Putamen (tissue), 1 donor: ENCODE results near the gene TULP3.
"Not testable (repeated sequence)": the region's sequence is repeated elsewhere in the genome, so short reads cannot be mapped to it uniquely, and the experiment has no call there.

ENCODE experiments used
- DNase-seq: peaks from one replicate; pipeline ENCODE4 v3.0.0-alpha.2; 2016; ENCODE audit warnings: low spot score

Gene TULP3

GRCh38 chr12:2890388-2891239 lies at the start of gene TULP3:
TULP3 (plus strand) TSS chr12:2890891; CDS start chr12:2890948, 57 bp downstream.
- DNase-seq, result peak; percentile 98

DNA sequence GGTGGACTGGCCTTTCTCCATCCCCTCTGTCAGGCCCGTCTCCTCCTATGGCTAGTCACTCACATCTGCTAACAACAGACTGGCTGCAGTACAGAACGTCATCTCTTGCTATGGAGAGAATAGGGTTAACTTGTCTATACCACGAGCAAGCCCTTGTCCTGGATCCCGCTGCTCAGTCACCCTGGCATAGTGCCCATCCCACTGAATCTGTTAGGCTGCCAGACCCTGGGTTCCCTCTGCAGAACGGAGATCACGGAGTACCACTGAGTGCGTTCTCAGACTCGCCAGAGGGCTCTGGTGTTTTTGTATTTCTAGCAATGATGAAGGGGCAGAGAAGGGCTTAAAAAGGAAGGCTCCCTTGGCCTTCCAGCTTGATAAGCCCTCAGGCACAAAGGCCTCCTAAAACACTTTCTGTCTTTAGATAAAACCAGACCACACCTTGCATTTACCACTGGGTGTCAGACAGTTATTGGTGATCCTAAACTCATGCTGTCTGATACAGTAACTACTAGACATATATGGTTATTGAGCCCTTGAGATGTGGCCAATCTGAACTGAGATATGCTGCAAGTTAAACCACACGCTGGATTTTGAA lies 49.5 kb upstream of the TULP3 start:
- no peak for DNase-seq

DNA sequence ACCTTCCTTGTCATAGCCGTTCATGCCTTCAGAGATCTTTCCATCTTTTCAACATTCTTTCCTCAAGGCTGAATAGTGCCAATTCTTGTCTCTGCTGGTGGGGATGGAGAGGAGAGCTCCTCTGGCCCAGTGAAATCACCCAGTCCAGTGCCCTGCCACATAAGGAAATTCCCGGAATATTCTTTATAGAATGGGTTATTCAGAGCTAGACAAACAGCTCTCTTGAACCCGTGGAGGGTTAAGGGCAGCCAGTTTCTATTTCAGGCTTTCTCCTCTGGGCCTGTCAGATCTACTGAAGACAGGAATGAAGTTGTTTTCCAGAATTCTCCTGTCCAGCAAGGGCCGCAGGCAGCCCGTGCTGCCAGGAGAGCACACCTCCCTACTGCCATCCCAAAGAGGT lies 47.7 kb upstream of the TULP3 start:
- no peak for DNase-seq

- no peak for DNase-seq
Measured at GRCh38 chr12:2844786-2845185, 45.9 kb upstream of the TULP3 start.

DNA sequence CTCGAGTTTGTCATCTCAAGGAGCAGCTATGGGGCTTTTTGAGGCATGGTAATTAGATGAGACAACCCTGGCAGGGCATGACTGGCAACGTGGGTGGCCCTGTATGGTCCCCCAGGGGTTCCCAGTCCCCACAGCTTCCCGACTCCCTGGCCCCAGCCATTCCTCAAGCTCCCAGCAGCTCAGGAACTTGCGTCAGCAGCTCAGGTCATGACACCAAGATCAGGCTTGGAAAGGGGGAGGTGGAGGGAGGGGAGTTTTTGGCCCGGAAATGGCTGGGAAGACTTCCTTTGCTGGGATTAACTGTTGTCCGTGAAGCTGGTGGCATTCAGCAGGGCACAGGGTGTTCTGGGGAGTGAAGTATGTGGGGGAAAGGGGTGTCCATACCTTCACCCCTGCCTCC lies 45.4 kb upstream of the TULP3 start:
- DNase-seq, result no peak

GRCh38 chr12:2851931-2852330 lies 38.8 kb upstream of the TULP3 start:
- no peak for DNase-seq

DNA sequence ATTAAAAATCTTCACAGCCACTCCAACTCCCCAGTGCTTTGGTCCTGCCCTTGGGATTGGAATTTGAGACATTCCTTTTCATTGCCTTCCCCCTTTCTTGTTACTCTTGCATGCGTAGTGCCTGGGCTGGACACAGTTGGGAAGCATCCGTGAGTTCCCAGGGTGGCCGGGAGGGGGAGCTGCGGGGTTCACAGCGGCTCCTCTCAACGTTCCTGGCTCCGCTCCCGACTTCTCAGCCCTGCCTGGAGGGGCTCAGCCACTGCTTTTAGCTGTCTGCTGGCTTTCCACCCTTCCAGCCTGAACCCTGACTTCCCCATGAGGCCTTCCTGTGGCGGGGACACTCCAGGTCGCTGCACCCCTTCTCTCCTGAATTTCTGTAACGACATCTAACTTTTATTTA lies 37.1 kb upstream of the TULP3 start:
- peak; percentile 68 for DNase-seq

DNA sequence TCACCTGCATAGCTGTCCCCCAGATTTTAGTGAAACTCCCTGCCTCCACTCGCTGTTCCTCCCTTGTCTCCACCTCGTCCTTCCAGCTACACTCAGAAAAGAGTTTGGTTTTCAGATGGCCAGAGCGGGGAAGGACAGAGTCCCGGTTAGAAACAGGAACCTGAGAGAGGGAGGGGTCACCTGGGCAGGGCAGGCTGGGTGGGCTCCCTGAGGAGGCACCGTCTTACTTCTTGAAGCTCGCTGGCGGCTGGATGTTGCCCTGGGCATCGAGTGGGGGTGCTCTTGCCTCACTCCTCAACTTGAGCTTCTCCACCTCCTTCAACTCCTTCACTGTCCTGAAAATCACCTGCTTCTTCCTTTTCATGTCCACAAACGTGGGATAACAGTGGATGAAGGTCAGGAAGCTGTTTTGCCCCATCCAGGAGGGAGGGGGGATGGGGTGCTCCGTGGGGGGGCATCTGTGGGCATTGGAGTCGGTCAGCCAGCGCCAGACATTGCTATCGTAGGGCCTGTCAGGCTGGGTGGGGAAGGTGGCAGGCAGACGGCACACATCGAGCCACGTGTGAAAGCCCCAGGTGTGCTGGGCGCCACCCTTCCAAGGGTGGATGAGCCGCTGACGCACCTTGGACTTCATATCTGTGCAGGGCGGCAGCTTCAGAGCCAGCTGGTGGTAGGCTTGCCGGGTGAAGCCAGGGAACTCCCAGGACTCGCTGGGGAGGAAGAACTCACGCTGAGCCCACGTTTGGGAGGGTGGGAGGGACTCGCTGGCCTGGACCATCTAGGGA lies 35.8 kb upstream of the TULP3 start:
- DNase-seq, result no peak

DNA sequence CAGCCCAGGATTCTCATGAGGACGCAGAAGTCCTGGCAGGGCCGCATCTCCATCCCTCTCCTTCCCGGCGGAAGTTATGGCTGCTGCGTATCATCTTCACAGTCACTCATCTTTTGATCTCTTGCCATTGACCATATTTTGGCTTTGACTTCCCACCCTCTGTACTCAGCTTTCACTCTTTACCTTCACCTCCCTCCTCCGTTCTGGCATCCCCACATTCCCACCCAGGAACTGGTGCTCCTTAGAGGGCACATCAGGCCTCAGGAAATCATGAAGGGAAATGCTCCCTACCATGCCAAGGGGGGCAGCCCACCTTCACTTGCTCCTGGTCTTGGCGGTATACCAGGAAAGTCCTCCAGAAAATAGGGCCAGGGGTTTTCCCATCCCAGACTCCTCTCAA lies 35.1 kb upstream of the TULP3 start:
- DNase-seq, result no peak

- no peak for DNase-seq
Measured at GRCh38 chr12:2856051-2856450, 34.6 kb upstream of the TULP3 start.

GRCh38 chr12:2857021-2857431 lies 33.7 kb upstream of the TULP3 start, which contains the start of gene TEX52:
TEX52 (minus strand) TSS chr12:2857039; CDS start chr12:2857026, 13 bp downstream.
- no peak for DNase-seq

GRCh38 chr12:2857576-2857975 lies 33.1 kb upstream of the TULP3 start:
- DNase-seq, result no peak

DNA sequence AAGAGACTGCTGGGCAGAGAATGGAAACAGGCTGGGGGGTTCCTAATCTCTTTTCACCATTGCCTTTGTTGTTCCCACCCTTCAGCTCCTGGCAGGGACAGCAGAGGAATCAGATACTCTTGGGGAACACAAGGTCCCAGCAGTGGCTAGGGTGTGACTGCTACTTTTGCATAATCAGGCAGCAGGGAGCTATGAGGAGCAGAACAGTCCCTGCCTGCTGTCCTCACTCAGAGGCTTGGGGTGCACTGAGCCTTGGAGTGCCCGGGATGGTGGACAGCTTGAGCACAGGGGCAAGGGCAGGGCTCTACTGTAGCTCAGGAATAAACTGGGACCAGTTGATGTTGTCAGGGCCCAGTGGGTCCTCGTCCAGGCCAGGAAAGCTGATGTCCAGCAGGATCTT lies 32.4 kb upstream of the TULP3 start:
- no peak for DNase-seq

DNA sequence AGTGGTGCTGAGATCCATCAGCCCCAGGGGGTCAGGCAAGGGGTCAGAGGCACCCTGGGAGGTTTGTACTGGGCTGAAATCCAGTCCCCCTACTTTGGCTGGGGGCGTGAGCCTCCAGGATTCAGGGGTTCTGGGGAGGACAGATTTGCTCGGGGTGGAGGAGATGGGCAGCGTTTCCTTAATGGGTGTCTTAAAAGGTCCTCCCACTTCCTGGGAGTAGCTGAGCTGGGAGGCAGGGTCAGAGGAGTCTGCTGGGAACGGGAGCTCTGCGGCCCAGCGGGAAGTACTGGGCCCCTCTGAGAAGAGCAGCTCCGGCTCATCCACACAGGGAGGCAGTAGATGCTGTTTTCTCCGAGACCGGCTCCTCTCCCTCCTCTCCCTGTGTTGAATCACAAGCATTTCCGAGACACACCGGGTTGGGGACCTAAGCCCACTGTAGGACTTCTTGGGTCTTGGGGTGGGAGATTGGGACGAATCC lies 31.7 kb upstream of the TULP3 start:
- no peak for DNase-seq

GRCh38 chr12:2860170-2860569 lies 30.5 kb upstream of the TULP3 start:
- no peak for DNase-seq

GRCh38 chr12:2862876-2863275 lies 27.8 kb upstream of the TULP3 start:
- no peak for DNase-seq

- DNase-seq, result not testable (repeated sequence)
Measured at GRCh38 chr12:2863402-2863801, 27.3 kb upstream of the TULP3 start.

DNA sequence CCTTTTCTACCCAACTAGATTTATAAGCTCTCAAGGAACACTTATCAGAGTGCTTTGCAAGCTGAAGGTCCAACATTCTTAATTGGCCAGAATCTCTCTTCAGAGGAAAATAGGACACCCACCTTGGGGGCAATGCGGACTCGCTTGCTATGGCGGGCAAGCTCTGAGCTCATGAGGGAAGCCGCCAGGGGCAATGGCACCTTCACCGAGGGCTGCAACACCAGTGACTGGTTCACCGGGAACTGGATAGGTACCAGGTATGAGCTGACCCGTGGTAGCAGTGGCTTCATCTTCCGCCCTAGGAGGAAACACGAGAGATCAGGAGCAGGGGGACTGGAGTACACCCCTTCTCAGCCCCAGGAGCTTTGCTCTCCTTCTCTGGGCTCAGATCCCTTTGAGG lies 26.5 kb upstream of the TULP3 start:
- no peak for DNase-seq

DNA sequence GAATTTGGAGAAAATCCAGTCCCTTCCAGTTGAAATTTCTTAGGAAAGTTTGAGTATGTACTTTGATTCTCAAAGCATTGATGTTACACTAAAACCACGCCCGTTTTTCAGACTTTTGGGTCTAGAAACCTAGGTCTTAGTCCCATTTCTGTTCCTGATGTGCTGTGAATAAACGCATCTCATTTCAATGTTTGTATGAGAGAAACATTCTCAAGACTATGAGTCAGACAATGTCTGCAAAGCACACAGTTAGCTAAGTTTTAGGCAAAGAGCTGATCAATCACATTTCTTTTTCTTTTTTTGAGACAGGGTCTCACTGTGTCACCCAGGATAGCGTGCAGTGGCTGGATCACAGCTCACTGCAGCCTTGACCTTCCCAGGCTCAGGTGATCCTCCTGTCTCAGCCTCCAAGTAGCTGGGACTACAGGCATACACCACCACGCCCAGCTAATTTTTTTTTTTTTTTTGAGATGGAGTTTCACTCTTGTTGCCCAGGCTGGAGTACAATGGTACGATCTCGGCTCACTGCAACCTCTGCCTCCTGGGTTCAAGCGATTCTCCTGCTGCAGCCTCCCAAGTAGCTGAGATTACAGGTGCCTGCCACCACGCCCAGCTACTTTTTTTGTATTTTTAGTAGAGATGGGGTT lies 21.6 kb upstream of the TULP3 start:
- not testable (repeated sequence) for DNase-seq

DNA sequence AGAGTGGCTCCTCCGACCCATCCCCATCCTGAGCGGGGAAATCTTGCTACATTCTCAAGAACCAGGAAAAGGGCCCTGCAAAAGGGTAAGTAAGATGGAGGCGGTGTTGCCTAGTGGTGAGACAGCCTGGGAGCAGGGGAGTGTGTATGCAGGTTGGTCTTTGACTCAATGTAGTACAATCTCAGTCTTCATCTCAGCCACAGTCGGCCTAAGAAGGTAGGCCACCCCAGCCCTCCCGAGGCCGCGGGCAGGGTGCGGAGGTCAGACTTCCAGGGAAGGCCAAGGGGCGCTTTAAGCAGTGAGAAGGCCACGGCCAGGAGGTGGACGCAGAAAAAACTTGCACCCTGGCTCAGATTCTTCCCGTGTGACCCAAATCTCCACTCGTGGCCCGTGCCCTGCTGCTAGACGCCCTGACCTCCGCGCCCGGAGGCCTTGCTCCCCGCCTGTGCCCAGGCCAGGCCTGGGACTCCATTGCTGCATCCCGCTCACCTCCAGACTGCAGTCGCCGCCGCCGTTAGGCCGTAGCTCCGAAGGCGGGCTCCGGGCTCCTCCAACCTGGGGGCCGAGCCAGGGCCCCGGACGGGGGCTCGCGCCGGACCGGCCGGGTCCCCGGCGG lies 14.2 kb upstream of the TULP3 start:
- DNase-seq, result no peak
